PFSK-1 (cell line): ENCODE data around the gene DDX24.

Experiments used
- FOXP2 ChIP-seq: optimal IDR thresholded peaks from 2 replicates; pipeline ENCODE3; 2011; ENCODE audit warnings: borderline replicate concordance, control low read depth, inconsistent platforms; ENCODE audit not compliant: insufficient read depth; ENCODE audit errors: extremely low read length, extremely low read depth
- POLR2AphosphoS5 ChIP-seq: IDR thresholded peaks from 2 replicates; pipeline ENCODE4 v1.6.1; 2012; ENCODE audit warnings: low read depth, mild to moderate bottlenecking, control low read depth, low read length, moderate library complexity
- REST ChIP-seq, 2 experiments: IDR thresholded peaks; 2 replicates each; pipeline versions ENCODE4 v1.6.1 to v1.8.0; 2011 to 2012; ENCODE audit warnings: low read depth in 2 of 2, low read length in 2 of 2, control low read depth in 1 of 2, inconsistent platforms in 1 of 2, mild to moderate bottlenecking in 1 of 2, moderate library complexity in 1 of 2; ENCODE audit not compliant: insufficient read depth in 1 of 2
- SIN3A ChIP-seq: IDR thresholded peaks from 2 replicates; pipeline ENCODE4 v1.6.1; 2012; ENCODE audit warnings: mild to moderate bottlenecking, low read length, moderate library complexity, borderline replicate concordance; ENCODE audit not compliant: insufficient read depth
- TAF1 ChIP-seq: IDR thresholded peaks from 2 replicates; pipeline ENCODE4 v1.6.1; 2012; ENCODE audit warnings: low read length, control low read depth, borderline replicate concordance; ENCODE audit not compliant: insufficient read depth

GRCh38 chr14:94077111-94077821, 3.7 kb downstream of the DDX24 start:
- TF ChIP-seq POLR2AphosphoS5, result no peak
- TF ChIP-seq REST (IDR thresholded peaks at IDR 0.05; ENCODE audit: insufficient read depth in 1 of 2, low read depth in 2 of 2, low read length in 2 of 2), result no peak
- no peak for TF ChIP-seq TAF1
- TF ChIP-seq SIN3A, result no peak
- TF ChIP-seq FOXP2, result no peak
